H1 (cell line): ENCODE measurements around the gene PXT1. TPM values are rescaled to one million over a fixed set of nuclear protein-coding genes. Genes with fewer than 3 reads are reported as not detected.

Source experiments
- CHD7 ChIP-seq: fragments of 300-600 bp; sonication (generic); IDR thresholded peaks from 2 replicates; pipeline ENCODE4 v1.7.1; 2012; ENCODE audit warnings: low read length, moderate library complexity, mild to moderate bottlenecking, inconsistent platforms; ENCODE audit not compliant: insufficient replicate concordance
- CREB1 ChIP-seq: IDR thresholded peaks from 2 replicates; pipeline ENCODE4 v1.6.1; 2012; ENCODE audit warnings: inconsistent platforms
- CTBP2 ChIP-seq: IDR thresholded peaks from 2 replicates; pipeline ENCODE4 v1.7.0; 2011; ENCODE audit warnings: borderline replicate concordance, mild to moderate bottlenecking, moderate library complexity, mixed read lengths, low read length; ENCODE audit not compliant: insufficient read depth, insufficient read length
- EGR1 ChIP-seq: IDR thresholded peaks from 2 replicates; pipeline ENCODE4 v1.6.1; 2011; ENCODE audit warnings: low read depth, low read length, borderline replicate concordance
- NRF1 ChIP-seq: IDR thresholded peaks from 2 replicates; pipeline ENCODE4 v1.6.1; 2011; ENCODE audit warnings: mild to moderate bottlenecking, low read depth, low read length, improper control_type of control experiment
- RAD21 ChIP-seq, 2 experiments: IDR thresholded peaks in 1 of 2; conservative IDR thresholded peaks in 1 of 2; 2 replicates each; pipeline ENCODE4 v1.6.1; 2011; ENCODE audit warnings: low read depth in 2 of 2, low read length in 2 of 2, improper control_type of control experiment in 1 of 2, inconsistent platforms in 1 of 2, mild to moderate bottlenecking in 1 of 2, moderate library complexity in 1 of 2
- SAP30 ChIP-seq: fragments of 300-600 bp; sonication (generic); IDR thresholded peaks from 2 replicates; pipeline ENCODE4 v1.7.1; 2012; ENCODE audit warnings: low read length, moderate library complexity, mild to moderate bottlenecking, inconsistent platforms; ENCODE audit not compliant: insufficient read depth, insufficient replicate concordance
- SIRT6 ChIP-seq: IDR thresholded peaks from one replicate; pipeline ENCODE4 v1.7.1; 2012; ENCODE audit warnings: low read length, inconsistent platforms
- SP4 ChIP-seq: IDR thresholded peaks from 2 replicates; pipeline ENCODE4 v1.6.1; 2012; ENCODE audit warnings: low read length, inconsistent platforms
- TBP ChIP-seq: IDR thresholded peaks from 2 replicates; pipeline ENCODE4 v1.6.1; 2011; ENCODE audit warnings: low read depth, low read length, improper control_type of control experiment
- YY1 ChIP-seq: IDR thresholded peaks from 2 replicates; pipeline ENCODE4 v1.6.1; 2011; ENCODE audit warnings: low read depth, mild to moderate bottlenecking, low read length
- polyA plus RNA-seq, 7 experiments: library from polyadenylated mRNA; depleted of rRNA in 3 of 7; stranded (reverse) in 5 of 7; unstranded in 2 of 7; fragments of >200 nt in 5 of 7; fragments of 200-250 nt in 2 of 7; gene quantifications; 1 replicate in 5 of 7; 2 replicates in 1 of 7; 4 replicates in 1 of 7; pipeline versions ENCODE4 v1.2.1 to v1.2.3, GENCODE V29; 2011 to 2013; ENCODE audit warnings: missing spikeins in 2 of 7, mixed read lengths in 2 of 7
- total RNA-seq: library from RNA; stranded (reverse); fragmentation: NEBNext Ultra II Directional; extraction: Animal tissue kit (Norgen Biotek cat#: 25700); gene quantifications from 2 replicates; pipeline ENCODE4 v1.2.1, GENCODE V29; 2021
- TF ChIP-seq, protein P1 (sequence below): IDR thresholded peaks from 2 replicates; pipeline ENCODE4 v1.6.1; 2012; ENCODE audit warnings: inconsistent platforms

The PXT1 gene
- total and polyA plus RNA-seq, 2 of the 8 experiments (the other 6 are each of a cell fraction or from before 2014, with no cell fraction given): 0.06 TPM; not detected in 1

- TF ChIP-seq CHD7 (no peak), RAD21 (IDR thresholded peaks at IDR 0.05 in 1 of 2, conservative IDR thresholded peaks at IDR 0.05 in 1 of 2; ENCODE audit: low read depth in 2 of 2, low read length in 2 of 2) (no peak), SAP30 (no peak), CTBP2 (no peak), SIRT6 (no peak), CREB1 (no peak), TBP (no peak), SP4 (no peak), NRF1 (no peak), EGR1 (no peak), YY1 (no peak)
- TF ChIP-seq, protein P1, sequence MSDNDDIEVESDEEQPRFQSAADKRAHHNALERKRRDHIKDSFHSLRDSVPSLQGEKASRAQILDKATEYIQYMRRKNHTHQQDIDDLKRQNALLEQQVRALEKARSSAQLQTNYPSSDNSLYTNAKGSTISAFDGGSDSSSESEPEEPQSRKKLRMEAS: no peak
Observed at GRCh38 chr6:36347621-36348020, 95.0 kb downstream of the PXT1 start (continued).
